T-helper 2 cell (primary cell): ENCODE measurements around the gene SLC32A1.
A peak's percentile ranks its signal among the peaks of the same experiment; 100 is the strongest.

ENCODE experiments used
- DNase-seq, 5 experiments: peaks; one replicate each; pipeline versions ENCODE4 v3.0.0 to v3.0.0-alpha.2; 2012 to 2022

SLC32A1 gene

GRCh38 chr20:38752029-38752428, 27.7 kb downstream of the SLC32A1 start:
- no peak for DNase-seq

DNA sequence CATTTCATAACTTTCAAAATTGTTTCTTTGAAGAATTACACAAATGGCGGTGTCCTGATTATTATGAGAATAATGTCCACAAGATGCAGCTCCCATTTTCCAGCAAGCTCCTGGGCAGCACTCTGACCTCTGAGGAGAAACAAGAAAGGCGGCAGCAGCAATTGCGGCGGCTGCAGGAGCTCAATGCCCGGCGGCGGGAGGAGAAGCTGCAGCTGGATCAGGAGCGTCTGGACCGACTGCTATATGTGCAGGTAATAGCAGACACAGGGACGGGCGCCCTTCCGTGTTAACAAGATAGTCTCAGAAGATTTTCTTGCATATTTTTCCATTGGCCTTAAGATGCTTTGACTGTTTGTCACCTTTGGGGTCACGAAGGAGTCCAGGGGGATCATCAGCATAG, 30.6 kb downstream of the SLC32A1 start:
- no peak for DNase-seq

- DNase-seq = no peak
These were observed 31.1 kb downstream of the SLC32A1 start for GRCh38 chr20:38755324-38755910.

DNA sequence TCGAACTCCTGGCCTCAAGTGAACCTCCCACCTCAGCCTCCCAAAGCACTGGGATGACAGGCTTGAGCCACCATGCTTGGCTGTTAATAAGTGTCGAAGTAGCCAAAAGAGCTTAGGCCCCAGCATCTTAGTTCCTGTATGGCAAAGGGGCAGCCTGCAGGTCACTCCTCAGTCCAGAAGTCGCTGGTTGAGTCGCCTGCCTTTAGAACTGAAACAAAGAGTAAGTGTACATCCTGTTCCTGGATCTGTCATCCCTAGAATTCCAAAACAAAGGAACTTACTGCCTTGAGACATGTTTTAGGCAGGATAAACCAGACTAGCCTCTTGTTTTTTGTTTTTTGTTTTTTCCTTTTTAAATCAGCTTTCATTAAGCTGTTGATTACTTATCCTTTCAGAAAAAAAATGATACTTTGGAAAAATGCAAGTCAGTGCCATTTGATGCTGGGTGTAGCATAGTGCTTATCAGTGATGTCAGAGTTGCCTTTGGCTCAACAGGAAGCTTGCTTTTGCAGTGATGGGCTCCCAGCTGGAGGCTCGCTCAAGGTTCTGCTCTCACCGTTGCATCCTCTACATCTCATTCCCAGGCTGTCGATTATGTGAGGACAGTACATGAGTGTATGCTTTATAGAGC, 33.0 kb downstream of the SLC32A1 start:
- no peak for DNase-seq

DNA sequence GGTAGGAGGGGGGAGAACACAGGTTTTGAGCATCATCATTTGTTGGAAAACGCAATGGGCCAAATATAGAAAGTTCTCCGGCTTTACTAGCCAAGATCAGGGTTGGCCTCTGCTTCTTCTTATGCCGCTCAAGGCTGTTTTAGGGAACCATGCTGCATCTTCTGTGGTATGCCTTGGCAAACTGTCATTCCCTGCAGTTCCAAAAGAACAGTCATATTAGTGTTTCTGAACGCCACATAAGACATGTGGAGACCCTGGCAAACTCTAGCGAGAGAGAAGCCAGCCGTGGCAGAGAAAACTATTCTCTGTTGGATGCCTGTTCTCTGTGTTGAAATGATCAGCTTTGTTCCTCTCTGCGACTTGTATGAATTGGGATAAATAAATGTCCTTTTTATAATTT, 34.8 kb downstream of the SLC32A1 start:
- no peak for DNase-seq

- DNase-seq = no peak
These were observed 36.7 kb downstream of the SLC32A1 start for GRCh38 chr20:38760978-38761377.

DNA sequence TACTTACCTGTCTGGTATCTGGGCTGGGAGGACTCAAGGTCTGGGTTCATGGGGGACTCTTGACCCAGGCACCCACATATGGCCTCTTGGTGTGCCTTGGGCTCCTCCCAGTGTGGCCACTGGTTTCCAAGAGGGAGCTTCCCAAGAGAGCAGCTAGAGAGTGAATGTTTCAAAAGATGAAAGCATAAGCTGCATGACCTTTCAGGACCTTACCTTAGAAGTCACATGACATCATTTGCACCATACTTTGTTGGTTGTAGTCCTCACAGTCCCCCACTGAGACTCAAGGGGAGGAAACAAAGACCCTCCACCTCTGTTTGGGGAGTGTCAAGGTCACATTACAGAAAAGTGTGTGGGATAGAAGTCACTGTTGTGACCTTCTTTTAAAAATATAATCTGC, 37.9 kb downstream of the SLC32A1 start:
- no peak for DNase-seq

- DNase-seq = no peak
These were observed 39.3 kb downstream of the SLC32A1 start for GRCh38 chr20:38763616-38764015.

GRCh38 chr20:38764567-38765318, 40.5 kb downstream of the SLC32A1 start:
- peak in 2 of 5 experiments; percentile 22 to 36 for DNase-seq

- DNase-seq = no peak
These were observed 41.8 kb downstream of the SLC32A1 start for GRCh38 chr20:38766071-38766470.

GRCh38 chr20:38769376-38770295, 45.4 kb downstream of the SLC32A1 start:
- DNase-seq = no peak

DNA sequence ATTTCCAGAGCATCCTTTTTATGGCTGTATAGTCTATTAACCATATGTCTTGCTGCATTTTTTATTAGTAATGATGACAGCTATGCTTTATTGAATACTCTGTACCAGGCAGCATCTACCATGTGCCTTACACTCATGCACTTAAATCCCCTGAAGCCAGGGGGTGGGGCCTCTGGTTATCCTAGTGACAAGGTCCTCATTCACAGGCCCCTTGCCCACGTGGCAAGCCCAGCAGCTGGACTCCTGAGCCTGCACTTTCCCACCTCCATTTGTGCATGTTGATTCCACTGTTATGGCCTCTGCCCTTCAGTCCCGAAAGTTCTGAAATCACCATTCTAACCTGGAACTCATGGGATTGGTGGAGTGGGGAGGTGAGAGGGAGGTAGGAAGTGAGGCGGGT, 46.3 kb downstream of the SLC32A1 start:
- DNase-seq = no peak

- no peak for DNase-seq
These were observed 46.7 kb downstream of the SLC32A1 start for GRCh38 chr20:38770970-38771369.

DNA sequence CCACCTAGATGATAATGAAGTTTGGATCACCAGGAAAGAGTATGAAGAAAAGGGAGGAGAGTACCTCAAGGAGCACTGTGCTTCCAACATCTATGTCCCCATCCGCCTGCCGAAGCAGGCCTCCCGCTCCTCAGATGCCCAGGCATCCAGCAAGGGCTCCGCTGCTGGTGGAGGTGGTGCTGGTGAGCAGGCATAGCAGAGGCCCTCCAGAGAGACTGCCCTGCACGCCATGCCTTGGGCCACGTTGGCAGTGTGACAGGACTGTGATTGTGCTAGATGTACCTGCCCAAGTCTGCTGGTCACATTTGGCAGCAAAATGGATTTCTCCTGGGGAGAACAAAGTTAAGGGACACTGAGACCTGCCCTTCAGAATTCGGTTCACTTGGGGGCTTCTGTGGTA, 47.3 kb downstream of the SLC32A1 start:
- DNase-seq = no peak

DNA sequence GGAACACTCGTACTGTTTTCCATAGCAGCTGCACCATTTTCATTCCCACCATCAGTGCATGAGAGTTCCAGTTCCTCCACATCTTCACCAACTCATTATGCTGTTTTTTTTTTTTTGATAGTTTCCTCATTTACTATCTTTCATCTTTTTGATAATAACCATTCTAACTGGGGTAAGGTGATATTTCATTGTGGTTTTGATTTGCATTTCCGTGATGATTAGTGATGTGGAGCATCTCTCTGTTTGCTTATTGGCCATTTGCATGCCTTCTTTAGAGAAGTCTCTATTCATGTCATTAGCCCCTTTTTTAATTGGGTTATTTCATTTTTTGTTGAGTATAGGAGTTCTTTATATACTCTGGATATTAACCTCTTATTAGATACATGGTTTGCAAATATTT, 49.9 kb downstream of the SLC32A1 start:
- no peak for DNase-seq

DNA sequence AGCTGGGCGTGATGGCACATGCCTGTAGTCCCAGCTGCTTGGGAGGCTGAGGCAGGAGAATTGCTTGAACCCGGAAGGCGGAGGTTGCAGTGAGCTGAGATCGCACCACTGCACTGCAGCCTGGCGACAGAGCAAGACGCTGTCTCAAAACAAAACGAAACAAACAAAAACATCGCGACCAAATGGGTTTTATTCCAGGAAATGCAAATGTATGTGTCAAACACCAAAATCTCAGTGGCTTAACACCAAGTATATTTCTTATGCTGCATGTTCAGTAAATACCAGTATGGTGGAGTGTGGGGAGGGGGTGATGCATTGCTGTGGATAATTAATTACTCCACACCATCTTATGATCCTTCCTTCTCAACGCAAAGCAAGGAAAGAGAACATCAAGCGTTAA, 52.1 kb downstream of the SLC32A1 start:
- DNase-seq = no peak
